ENCODE data around the gene MAN1A1. TPM values are rescaled to one million over a fixed set of nuclear protein-coding genes. Genes with fewer than 3 reads are reported as not detected.

MAN1A1 gene
- total RNA-seq, 1 experiment from 2014 or later: 15.4 TPM

DNA sequence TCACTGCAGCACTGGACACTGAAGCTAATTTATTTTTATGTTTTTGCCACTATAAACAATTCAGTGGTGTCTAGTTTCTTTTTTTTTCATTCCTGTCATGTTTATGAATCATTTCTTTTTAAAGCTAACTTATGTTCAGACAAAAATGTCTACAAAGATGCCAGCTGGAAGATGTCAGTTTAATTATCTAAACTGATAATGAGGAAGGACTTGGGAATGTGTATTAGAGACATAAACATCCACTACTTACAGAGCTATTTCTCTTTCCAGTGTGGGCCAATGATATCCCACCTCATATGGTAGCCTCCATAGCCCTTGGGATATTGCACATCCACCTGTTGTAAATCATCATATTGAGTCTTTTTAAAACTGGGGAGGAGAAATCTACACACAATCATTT lies 139.0 kb downstream of the MAN1A1 start:
- Histone ChIP-seq H3K36me3 (no peaks in the 10 kb centered on the region), H3K4me3 (no peak overlapping the region), H3K4me1 (no peaks in the 10 kb centered on the region), H3K27me3 (no peaks in the 10 kb centered on the region), H3K9me3 (replicated peaks) (no peaks in the 10 kb centered on the region), H3K27ac (no peak overlapping the region)
- peak in 1 of 2 experiments; percentile 7 for DNase-seq

DNA sequence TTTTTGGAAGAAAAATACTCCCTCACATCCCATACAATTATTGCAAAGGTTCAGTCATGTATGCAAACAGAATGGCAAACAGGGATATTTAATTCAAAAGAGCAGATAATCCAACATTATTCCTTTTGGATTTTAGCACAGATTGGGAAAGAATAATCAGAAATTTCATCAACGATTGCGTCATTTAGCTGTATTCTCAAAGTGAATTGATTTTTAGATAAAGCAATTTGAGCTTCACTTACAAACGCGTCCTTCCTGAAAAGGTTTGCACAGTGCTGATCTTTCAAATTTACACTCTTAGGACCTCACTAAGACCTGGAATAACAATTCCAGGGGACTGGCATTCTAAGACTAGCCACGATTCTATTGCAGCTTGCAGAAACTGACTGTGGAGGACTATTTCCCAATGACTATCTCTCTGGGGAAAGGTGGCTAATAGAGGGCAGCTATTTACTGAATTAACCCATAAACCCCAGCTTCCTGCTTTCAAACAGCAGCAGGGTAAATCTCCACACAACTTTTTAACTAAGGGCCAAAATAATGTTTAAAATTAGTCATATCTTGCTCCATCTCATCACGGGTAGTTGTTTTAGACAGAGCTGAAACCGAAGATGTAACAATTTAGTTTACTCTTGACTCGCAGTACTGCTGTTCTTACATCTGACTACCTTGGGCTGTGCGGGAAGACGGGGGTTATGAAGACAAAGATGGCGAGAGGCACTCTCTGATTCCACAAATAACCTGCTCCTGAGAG lies 139.9 kb downstream of the MAN1A1 start:
- Histone ChIP-seq H3K27me3 (no peaks in the 10 kb centered on the region), H3K4me3 (no peak overlapping the region), H3K36me3 (no peaks in the 10 kb centered on the region), H3K27ac (no peak overlapping the region), H3K4me1 (no peaks in the 10 kb centered on the region), H3K9me3 (replicated peaks) (no peaks in the 10 kb centered on the region)
- no peak for DNase-seq

DNA sequence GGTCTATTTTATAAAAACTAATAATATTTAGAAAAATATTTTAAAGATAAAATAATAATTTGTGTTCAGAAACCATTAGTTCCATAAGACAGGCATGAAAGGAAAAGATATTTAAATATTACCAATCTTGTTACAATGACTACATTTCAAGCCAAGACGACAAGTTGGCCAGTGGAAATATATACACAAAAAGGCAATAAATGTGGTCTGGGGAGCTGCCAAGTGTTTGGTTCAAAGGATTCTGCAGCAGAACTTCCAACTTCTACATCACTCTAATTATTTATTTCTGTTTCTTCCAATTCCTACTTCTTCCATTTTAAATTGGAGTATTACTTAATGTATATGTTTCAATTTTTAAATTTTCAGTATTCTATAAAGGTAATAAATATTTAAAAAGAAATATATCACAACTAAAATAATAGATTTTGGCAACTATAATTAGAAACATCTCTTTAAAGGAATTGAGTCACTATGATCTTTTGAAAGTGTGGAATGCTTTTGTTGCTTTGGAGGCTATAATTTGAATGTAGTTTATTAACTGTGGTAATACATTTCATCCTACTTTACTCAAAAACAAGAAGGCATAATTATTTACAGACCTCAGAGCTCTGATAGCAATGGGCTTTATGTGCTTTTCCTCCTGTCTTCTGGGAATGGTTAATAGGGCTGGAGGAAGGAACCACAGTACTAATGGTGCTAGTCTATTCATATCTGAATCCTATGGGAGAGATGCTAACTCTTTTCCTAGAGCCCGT lies 141.4 kb downstream of the MAN1A1 start:
- Histone ChIP-seq H3K4me3 (no peak overlapping the region), H3K4me1 (no peaks in the 10 kb centered on the region), H3K36me3 (no peaks in the 10 kb centered on the region), H3K27me3 (no peaks in the 10 kb centered on the region), H3K27ac (no peak overlapping the region), H3K9me3 (replicated peaks) (no peaks in the 10 kb centered on the region)
- DNase-seq: peak; percentile 4 to 12

DNA sequence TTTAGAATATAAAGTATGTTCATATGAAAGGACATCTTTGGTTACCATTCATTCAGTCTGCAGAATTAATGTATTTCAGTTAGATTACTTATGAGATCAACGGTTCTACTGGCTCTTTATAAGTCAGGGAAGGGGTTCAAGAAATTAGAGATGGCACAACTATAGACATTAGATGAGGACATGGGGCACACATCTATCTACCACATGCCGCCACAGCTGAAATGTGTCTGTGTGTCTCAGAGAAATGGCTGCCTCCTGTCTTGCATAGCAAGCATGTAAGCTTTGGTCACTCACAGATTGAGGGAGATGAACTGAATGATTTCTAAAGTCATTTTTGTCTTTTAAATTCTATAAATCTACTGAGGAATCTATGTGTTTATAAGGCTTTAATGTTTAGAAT lies 142.2 kb downstream of the MAN1A1 start:
- no peaks in the 10 kb centered on the region for H3K36me3 ChIP-seq
- H3K27me3 ChIP-seq: no peaks in the 10 kb centered on the region
- no peak for DNase-seq
- H3K4me3 ChIP-seq: no peak overlapping the region
- H3K27ac ChIP-seq: no peak overlapping the region
- H3K9me3 ChIP-seq (replicated peaks): no peaks in the 10 kb centered on the region
- no peaks in the 10 kb centered on the region for H3K4me1 ChIP-seq

GRCh38 chr6:119205911-119206618 lies 143.5 kb downstream of the MAN1A1 start:
- no peaks in the 10 kb centered on the region for H3K27me3 ChIP-seq
- no peaks in the 10 kb centered on the region for H3K9me3 ChIP-seq (replicated peaks)
- H3K4me1 ChIP-seq: no peaks in the 10 kb centered on the region
- no peak overlapping the region for H3K27ac ChIP-seq
- DNase-seq: no peak
- H3K4me3 ChIP-seq: no peak overlapping the region
- no peaks in the 10 kb centered on the region for H3K36me3 ChIP-seq

DNA sequence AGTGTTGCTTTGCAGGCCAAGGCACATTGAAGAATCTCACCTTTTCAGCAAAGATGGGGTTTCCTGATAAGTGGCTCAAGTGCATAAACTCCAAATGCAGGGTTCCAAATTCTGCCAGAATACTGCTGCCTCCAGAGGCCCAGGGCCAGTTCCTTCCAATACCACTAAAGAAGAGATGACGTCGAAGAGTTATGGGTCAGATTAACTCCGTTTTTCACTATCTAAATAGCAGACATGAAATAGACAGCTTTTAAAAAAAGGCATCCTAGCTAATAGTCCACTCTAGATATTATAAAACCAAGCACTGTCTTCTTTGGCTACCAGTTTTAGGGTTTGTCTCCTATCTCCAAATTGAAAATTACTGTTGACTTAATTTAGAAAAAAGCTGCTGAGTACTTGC lies 144.8 kb downstream of the MAN1A1 start:
- Histone ChIP-seq H3K4me1 (no peaks in the 10 kb centered on the region), H3K4me3 (no peak overlapping the region), H3K9me3 (replicated peaks) (no peaks in the 10 kb centered on the region), H3K27me3 (no peaks in the 10 kb centered on the region), H3K36me3 (no peaks in the 10 kb centered on the region), H3K27ac (no peak overlapping the region)
- DNase-seq: no peak

DNA sequence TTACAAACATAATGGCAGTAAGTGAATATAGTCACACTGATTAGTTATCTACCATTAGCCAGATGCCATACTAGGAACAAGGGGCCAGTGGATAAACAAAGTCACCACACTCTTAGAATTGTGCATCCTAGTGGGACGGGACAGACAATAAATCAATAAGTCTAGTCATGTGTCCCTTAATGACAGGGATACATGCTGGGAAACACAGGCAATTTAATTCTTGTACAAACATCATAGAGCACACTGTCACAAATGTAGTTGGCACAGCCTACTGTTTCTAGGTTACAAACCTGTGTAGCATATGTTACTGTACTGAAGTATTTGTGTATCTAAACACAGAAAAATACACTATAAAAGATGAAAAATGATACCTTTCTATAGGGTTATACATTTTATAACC lies 148.1 kb downstream of the MAN1A1 start:
- no peaks in the 10 kb centered on the region for H3K27me3 ChIP-seq
- no peak for DNase-seq
- H3K4me3 ChIP-seq: no peak overlapping the region
- no peaks in the 10 kb centered on the region for H3K9me3 ChIP-seq (replicated peaks)
- H3K27ac ChIP-seq: no peak overlapping the region
- no peaks in the 10 kb centered on the region for H3K36me3 ChIP-seq
- no peaks in the 10 kb centered on the region for H3K4me1 ChIP-seq

GRCh38 chr6:119200512-119201175 lies 148.9 kb downstream of the MAN1A1 start:
- no peak for DNase-seq
- no peaks in the 10 kb centered on the region for H3K36me3 ChIP-seq
- H3K9me3 ChIP-seq (replicated peaks): no peaks in the 10 kb centered on the region
- H3K4me1 ChIP-seq: no peaks in the 10 kb centered on the region
- H3K27ac ChIP-seq: no peak overlapping the region
- H3K27me3 ChIP-seq: no peaks in the 10 kb centered on the region
- H3K4me3 ChIP-seq: no peak overlapping the region

GRCh38 chr6:119197271-119197670 lies 152.3 kb downstream of the MAN1A1 start:
- DNase-seq: no peak
- Histone ChIP-seq H3K36me3 (no peaks in the 10 kb centered on the region), H3K9me3 (replicated peaks) (no peaks in the 10 kb centered on the region), H3K27ac (no peak overlapping the region), H3K4me3 (no peak overlapping the region), H3K27me3 (no peaks in the 10 kb centered on the region), H3K4me1 (no peaks in the 10 kb centered on the region)

DNA sequence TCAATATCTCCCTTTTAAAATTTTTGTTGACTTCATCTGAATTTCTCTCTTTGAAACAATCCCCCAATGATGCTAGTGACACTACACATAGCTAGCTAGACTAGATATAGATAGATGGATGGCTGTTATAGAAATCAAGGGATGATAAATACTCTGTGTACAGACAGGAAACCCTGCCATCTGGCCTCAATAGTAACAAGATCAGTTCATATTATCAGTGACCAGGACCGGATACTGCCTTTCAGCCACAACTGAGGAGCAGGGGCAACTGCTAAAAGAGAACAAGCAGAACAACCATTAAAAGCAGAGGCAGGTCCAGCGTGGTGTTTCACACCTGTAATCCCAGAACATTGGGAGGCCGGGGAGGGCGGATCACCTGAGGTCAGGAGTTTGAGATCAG lies 152.8 kb downstream of the MAN1A1 start:
- Histone ChIP-seq H3K9me3 (replicated peaks) (no peaks in the 10 kb centered on the region), H3K4me1 (no peaks in the 10 kb centered on the region), H3K4me3 (no peak overlapping the region), H3K27ac (no peak overlapping the region), H3K27me3 (no peaks in the 10 kb centered on the region), H3K36me3 (no peaks in the 10 kb centered on the region)
- DNase-seq: no peak

DNA sequence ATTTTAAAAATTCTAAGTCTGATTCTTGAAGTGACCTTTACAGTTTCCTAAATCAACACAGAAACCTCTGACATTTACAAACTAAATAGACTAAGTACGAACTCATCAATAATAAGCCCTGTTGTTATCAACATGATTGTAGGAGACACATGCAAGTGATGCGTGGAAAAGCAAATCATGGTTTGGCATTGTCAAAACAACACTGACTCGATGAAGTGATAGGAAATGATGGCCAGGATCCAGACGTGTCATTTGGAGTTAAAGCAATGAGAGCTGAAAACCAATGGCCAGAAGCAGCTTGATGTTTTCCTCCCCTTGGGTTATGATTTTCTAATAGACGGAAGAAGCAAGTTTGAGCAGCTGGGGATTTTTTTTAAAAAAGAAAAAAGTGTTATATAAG lies 153.7 kb downstream of the MAN1A1 start:
- no peak for DNase-seq
- H3K27ac ChIP-seq: no peak overlapping the region

DNA sequence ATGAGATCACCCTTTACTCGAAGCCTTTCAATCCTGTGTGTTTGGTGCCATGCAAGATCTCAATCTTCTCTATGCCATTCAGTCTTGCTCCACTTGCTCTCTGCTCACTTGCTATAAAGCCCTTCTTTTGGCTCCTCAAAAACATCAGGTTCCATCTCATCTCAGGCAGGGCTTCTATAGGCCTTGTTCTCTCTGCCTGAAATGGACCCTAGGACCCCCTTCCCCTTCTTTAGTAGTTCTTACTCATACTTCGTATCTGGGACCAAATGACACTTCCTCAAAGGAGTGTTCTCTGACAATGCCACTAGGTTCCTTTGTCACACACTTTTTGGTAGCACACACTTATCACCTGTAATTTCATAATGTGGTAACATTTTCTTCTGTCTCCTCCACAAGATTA lies 154.4 kb downstream of the MAN1A1 start:
- H3K27ac ChIP-seq: no peak overlapping the region
- H3K36me3 ChIP-seq: no peaks in the 10 kb centered on the region
- H3K27me3 ChIP-seq: no peaks in the 10 kb centered on the region
- no peaks in the 10 kb centered on the region for H3K4me1 ChIP-seq
- H3K4me3 ChIP-seq: no peak overlapping the region
- DNase-seq: no peak
- H3K9me3 ChIP-seq (replicated peaks): no peaks in the 10 kb centered on the region

More for the DNA sequence above, 153.7 kb downstream of the MAN1A1 start:
- Histone ChIP-seq H3K4me3 (no peak overlapping the region), H3K36me3 (no peaks in the 10 kb centered on the region), H3K27me3 (no peaks in the 10 kb centered on the region), H3K9me3 (replicated peaks) (no peaks in the 10 kb centered on the region), H3K4me1 (no peaks in the 10 kb centered on the region)

DNA sequence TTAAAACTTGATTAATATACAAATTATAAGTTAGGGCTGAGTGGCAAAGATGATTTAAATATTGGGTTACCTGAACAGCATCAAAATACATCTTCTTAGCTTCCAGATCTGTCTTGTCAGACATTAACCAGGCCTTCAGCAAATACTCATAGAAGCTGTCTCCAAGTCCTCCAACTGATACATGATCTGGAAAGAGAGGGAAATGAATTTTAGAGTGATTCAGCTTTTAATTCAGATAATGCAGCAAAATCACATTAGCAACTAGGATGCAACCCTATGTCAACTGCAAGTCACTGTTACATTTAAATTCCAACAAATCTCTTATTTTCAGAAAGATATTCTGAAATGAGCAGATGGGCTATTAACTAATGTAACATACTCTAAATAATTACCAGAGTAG lies 155.9 kb downstream of the MAN1A1 start:
- Histone ChIP-seq H3K9me3 (replicated peaks) (no peaks in the 10 kb centered on the region), H3K4me3 (no peak overlapping the region), H3K27ac (no peak overlapping the region), H3K4me1 (no peaks in the 10 kb centered on the region), H3K27me3 (no peaks in the 10 kb centered on the region), H3K36me3 (no peaks in the 10 kb centered on the region)
- no peak for DNase-seq

GRCh38 chr6:119192200-119192599 lies 157.4 kb downstream of the MAN1A1 start:
- no peak overlapping the region for H3K4me3 ChIP-seq
- DNase-seq: no peak

DNA sequence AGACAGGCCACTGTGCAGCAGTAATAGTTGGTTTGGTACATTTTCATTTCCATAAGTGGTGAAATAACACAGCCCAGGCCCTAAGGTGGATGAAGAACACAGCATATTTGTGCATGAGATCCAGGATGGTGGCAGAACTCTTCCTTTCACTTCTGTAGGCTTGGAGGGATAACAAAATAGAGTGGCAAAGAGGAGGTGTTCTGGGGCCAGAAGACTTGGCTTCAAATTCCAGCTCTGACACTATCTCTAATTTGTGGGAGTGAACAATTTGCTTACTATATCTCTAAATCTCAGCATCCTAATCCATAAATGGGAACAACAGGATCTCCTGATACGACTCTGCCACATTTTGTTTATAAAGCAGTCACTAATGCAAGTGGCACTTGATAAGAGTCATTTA lies 159.4 kb downstream of the MAN1A1 start:
- DNase-seq: no peak
- Histone ChIP-seq H3K4me3 (no peak overlapping the region), H3K9me3 (replicated peaks) (no peaks in the 10 kb centered on the region), H3K4me1 (no peaks in the 10 kb centered on the region), H3K27me3 (no peaks in the 10 kb centered on the region), H3K27ac (no peak overlapping the region), H3K36me3 (no peaks in the 10 kb centered on the region)

More at GRCh38 chr6:119192200-119192599, 157.4 kb downstream of the MAN1A1 start:
- H3K27me3 ChIP-seq: no peaks in the 10 kb centered on the region
- H3K27ac ChIP-seq: no peak overlapping the region
- H3K4me1 ChIP-seq: no peaks in the 10 kb centered on the region
- H3K36me3 ChIP-seq: no peaks in the 10 kb centered on the region
- no peaks in the 10 kb centered on the region for H3K9me3 ChIP-seq (replicated peaks)

Measured in SJCRH30 (cell line).